Bronchial epithelial cell (primary cell): ENCODE measurements around the gene AMOTL2. TPM values are rescaled to one million over a fixed set of nuclear protein-coding genes. Genes with fewer than 3 reads are reported as not detected.

Source experiments
- DNase-seq: peaks from one replicate; pipeline ENCODE4 v3.0.0-alpha.2; 2010; ENCODE audit warnings: low read depth
- FAIRE-seq: peaks from 2 replicates; lab custom pipeline; 2011; peaks lifted over from hg19 to GRCh38; lab: Jason Lieb, UNC
- H3K27me3 ChIP-seq: 2 replicates; pipeline ENCODE4 v1.5.1; 2011; ENCODE audit warnings: low read length; ENCODE audit not compliant: control insufficient read depth, insufficient read depth
- H3K36me3 ChIP-seq: 2 replicates; pipeline ENCODE4 v1.5.1; 2011; ENCODE audit warnings: low read length; ENCODE audit not compliant: control insufficient read depth, insufficient read depth
- H3K4me3 ChIP-seq: 2 replicates; pipeline ENCODE4 v1.5.1; 2011; ENCODE audit warnings: mild to moderate bottlenecking, low read depth, low read length, control low read depth
- total RNA-seq: library from RNA; depleted of rRNA; stranded (reverse); fragments of >200 nt; gene quantifications from 2 replicates; pipeline ENCODE4 v1.2.1, GENCODE V29; 2014
- TF ChIP-seq, protein P1 (sequence below): IDR thresholded peaks from 2 replicates; pipeline ENCODE4 v1.5.1; 2011; ENCODE audit warnings: mild to moderate bottlenecking, moderate library complexity, low read length, control low read depth, inconsistent platforms; ENCODE audit not compliant: insufficient read depth, severe bottlenecking

AMOTL2 gene
- total RNA-seq, 1 donor from 2014 or later: 54.2 TPM

DNA sequence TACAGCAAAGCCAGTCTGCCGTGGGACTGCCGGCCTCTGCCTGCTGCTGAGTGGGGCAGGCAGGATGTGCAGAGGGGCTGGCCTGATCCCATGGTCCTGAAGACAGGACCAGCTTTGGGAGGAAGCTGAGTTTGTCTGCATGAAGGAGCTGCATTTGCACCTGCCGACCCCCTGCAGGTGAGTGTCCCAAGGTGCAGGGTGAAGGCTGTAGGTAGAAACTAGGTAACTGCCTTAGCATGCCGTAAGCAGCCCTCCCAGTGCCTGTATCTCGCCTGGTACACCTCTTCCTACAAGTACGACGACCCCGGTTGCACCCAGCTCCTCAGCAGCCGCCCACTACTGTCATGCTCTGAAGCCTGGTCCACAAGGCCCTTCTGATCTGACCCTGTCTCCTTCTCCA is 34.9 kb downstream of the AMOTL2 start:
- H3K27me3 ChIP-seq: no peaks in the 10 kb centered on the region
- H3K4me3 ChIP-seq: no peak overlapping the region
- FAIRE-seq: no peak
- H3K36me3 ChIP-seq: no peaks in the 10 kb centered on the region
- DNase-seq: no peak
- TF ChIP-seq, protein P1, sequence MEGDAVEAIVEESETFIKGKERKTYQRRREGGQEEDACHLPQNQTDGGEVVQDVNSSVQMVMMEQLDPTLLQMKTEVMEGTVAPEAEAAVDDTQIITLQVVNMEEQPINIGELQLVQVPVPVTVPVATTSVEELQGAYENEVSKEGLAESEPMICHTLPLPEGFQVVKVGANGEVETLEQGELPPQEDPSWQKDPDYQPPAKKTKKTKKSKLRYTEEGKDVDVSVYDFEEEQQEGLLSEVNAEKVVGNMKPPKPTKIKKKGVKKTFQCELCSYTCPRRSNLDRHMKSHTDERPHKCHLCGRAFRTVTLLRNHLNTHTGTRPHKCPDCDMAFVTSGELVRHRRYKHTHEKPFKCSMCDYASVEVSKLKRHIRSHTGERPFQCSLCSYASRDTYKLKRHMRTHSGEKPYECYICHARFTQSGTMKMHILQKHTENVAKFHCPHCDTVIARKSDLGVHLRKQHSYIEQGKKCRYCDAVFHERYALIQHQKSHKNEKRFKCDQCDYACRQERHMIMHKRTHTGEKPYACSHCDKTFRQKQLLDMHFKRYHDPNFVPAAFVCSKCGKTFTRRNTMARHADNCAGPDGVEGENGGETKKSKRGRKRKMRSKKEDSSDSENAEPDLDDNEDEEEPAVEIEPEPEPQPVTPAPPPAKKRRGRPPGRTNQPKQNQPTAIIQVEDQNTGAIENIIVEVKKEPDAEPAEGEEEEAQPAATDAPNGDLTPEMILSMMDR: peak; percentile 15

DNA sequence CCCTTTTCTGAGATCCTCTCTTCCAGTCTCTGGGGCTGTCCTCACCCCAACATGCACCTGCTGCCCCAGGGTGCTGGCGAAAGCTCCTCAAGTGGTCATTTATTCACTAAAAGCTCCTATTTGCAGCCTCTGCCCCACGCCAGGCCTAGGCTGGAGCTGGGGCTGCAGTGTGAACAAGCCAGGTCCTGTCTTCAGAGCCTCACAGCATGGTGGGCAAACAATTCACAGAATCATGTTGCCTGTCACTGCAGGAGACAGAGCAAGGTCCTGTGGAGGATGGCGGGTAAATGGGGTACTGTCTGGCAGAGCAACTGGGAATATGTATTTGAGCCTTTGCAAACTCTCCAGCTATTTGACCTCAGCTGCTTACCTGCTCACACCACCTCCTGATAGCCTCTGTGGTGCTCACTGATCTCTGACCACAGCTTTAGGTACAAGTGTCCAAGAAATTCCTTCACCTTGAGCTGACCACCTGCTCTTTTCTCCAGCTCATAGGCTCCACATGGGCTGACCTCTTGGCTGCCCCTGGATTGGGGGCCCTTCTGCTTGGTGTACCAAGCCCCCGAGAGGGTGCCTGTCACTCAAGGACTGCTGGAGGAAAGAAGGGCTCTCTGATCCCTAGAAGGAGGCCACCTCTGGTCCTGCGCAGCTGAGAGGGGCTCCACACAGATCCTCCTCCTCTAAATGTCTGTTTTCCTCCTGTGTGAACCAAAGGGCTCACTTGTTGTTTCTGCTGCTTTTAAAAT is 35.6 kb downstream of the AMOTL2 start:
- TF ChIP-seq, protein P1: no peak
- DNase-seq (no peak), FAIRE-seq (no peak)
- H3K36me3 ChIP-seq: no peaks in the 10 kb centered on the region
- no peak overlapping the region for H3K4me3 ChIP-seq
- H3K27me3 ChIP-seq: no peaks in the 10 kb centered on the region

GRCh38 chr3:134338201-134338512 is 36.1 kb downstream of the AMOTL2 start:
- DNase-seq: no peak
- H3K27me3 ChIP-seq: no peaks in the 10 kb centered on the region
- H3K4me3 ChIP-seq: no peak overlapping the region
- FAIRE-seq: no peak
- no peaks in the 10 kb centered on the region for H3K36me3 ChIP-seq
- TF ChIP-seq, protein P1: no peak

DNA sequence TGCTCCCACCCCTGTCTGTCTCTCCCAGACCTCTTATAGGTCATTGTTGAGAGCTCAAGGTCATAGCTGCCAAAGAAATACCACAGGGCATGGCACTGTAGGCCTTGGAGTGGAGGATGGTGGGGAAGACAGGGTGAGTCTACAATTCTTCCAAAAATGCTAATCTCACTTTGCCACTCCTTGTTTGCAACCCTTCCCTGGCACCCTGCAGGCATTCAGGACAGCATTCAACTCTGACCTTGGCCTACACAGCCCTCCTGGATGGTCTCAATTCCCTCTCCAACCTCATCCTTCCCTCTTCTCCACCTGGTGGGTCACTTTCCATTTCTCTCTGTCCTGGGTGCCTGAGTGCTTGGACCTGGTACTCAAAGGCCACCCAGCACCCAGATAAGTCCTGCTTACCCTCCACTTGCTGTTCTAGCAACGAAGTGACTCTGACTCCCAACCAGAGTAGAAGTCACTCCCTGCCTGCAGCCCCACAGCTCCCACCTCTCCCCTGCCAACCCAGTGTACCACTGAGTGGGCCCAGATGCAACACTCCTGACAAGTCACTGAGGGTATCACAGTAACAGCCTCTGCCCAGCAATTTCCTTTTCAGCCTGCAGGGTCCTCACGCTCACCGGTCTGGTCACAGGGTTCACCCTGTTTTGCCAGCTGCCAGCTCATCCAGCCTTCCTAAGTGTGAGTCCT is 36.6 kb downstream of the AMOTL2 start:
- no peak for DNase-seq
- H3K36me3 ChIP-seq: no peaks in the 10 kb centered on the region
- FAIRE-seq: peak; percentile 32
- TF ChIP-seq, protein P1: no peak
- no peak overlapping the region for H3K4me3 ChIP-seq
- H3K27me3 ChIP-seq: no peaks in the 10 kb centered on the region

DNA sequence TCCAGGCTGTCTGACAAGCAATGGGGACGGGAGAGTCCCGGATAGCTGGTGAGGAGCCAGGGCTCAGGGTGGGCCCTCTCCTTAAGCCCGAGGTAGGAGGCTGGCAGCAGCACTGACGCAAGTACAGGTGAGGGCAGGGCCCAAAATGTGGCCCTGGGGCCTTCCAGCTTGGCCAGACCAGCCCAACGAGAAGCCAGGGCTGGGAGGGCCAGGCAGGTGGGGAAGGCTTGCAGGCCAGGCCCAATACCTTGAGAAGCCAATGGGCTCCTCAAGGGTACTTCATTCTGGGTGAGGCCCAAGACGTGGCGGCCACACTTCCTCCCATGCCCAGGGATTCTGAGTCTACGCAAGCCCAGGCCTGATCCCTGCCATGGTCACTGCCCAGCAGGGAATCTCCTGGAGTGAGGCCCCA is 37.2 kb downstream of the AMOTL2 start:
- Histone ChIP-seq H3K36me3 (no peaks in the 10 kb centered on the region), H3K27me3 (no peaks in the 10 kb centered on the region), H3K4me3 (no peak overlapping the region)
- TF ChIP-seq, protein P1: no peak
- FAIRE-seq (no peak), DNase-seq (no peak)

- Histone ChIP-seq H3K4me3 (no peak overlapping the region), H3K36me3 (no peaks in the 10 kb centered on the region), H3K27me3 (no peaks in the 10 kb centered on the region)
- DNase-seq (peak; percentile 81), FAIRE-seq (peak; percentile 73)
- TF ChIP-seq, protein P1: no peak
These were observed 37.7 kb downstream of the AMOTL2 start for GRCh38 chr3:134336587-134336986.
